AG04449 (cell line): ENCODE data around the gene PKNOX1.
"Not testable (repeated sequence)": the region's sequence is repeated elsewhere in the genome, so short reads cannot be mapped to it uniquely, and the experiment has no call there.

ENCODE experiments used
- CTCF ChIA-PET: fragments of 350-600 bp; formaldehyde crosslinking; extraction: SDS; loops from one replicate; lab custom pipeline; 2021; ENCODE audit warnings: antibody characterized with exemption; lab: Yijun Ruan, JAX
- POLR2A ChIA-PET: fragments of 400-600, 350-600 bp; formaldehyde crosslinking; extraction: SDS; loops from one replicate; lab custom pipeline; 2020; ENCODE audit warnings: antibody characterized with exemption, inconsistent platforms; lab: Yijun Ruan, JAX
- DNase-seq: peaks from one replicate; pipeline ENCODE4 v3.0.0-alpha.2; 2010; ENCODE audit warnings: low read depth, low spot score
- H3K4me3 ChIP-seq: 2 replicates; pipeline ENCODE4 v1.5.1; 2011; ENCODE audit warnings: low read depth, mild to moderate bottlenecking, control low read depth, low read length
- TF ChIP-seq, protein P1 (sequence below): IDR thresholded peaks from one replicate; pipeline ENCODE4 v1.5.1; 2011; ENCODE audit warnings: mild to moderate bottlenecking, moderate library complexity, low read length, control low read depth, inconsistent platforms; ENCODE audit not compliant: insufficient read depth; ENCODE audit errors: missing control alignments

Gene PKNOX1

DNA sequence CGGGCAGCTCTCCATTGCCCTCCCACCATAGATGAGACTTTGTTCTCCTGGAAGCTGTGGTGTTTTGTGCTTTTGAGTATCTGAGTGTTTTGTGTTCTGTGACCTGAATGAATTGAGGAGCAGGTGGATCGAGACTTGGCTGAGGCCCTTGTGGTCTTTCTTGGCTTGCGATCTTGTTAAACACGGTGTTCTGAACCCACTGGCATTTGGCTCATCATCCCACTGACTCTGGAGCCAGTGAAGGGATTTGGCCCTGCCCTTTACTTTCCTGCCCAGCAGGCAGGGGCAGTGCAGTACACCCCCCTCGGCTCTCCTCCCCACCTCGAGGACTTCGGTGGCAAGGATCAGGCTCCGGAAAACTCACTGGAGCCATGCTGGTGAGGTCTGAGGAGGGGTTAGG lies 30.6 kb downstream of the PKNOX1 start:
- TF ChIP-seq, protein P1, sequence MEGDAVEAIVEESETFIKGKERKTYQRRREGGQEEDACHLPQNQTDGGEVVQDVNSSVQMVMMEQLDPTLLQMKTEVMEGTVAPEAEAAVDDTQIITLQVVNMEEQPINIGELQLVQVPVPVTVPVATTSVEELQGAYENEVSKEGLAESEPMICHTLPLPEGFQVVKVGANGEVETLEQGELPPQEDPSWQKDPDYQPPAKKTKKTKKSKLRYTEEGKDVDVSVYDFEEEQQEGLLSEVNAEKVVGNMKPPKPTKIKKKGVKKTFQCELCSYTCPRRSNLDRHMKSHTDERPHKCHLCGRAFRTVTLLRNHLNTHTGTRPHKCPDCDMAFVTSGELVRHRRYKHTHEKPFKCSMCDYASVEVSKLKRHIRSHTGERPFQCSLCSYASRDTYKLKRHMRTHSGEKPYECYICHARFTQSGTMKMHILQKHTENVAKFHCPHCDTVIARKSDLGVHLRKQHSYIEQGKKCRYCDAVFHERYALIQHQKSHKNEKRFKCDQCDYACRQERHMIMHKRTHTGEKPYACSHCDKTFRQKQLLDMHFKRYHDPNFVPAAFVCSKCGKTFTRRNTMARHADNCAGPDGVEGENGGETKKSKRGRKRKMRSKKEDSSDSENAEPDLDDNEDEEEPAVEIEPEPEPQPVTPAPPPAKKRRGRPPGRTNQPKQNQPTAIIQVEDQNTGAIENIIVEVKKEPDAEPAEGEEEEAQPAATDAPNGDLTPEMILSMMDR, result no peak
- CTCF ChIA-PET, result no interaction called here
- no peak overlapping the region for H3K4me3 ChIP-seq
- no peak for DNase-seq
- POLR2A ChIA-PET, result interaction anchor here (0.5 kb wide), 1 partner anchor 124 kb away, joined by 3 read pairs; no protein-coding TSS in a partner anchor

DNA sequence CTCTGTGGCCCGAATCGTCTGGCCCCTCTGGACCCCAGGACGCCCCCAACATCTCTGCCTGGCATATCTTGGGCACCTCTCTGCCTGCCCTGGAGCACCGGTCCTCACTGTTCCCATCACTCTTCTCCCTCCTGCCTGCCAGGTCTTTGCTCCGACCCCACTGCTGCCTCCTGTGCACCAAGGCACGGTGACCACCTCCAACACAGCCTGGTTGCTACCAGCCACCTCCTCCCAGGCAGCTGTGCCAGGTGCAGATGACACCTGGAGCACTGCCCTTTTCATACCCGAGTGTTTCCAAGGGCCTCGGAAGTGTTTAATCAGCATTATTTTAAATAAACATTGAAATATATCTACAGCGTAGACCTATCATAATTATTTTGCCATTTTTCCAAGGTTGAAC lies 31.3 kb downstream of the PKNOX1 start:
- DNase-seq, result no peak
- H3K4me3 ChIP-seq, result no peak overlapping the region
- TF ChIP-seq, protein P1, result no peak
- ChIA-PET POLR2A (no interaction called here), CTCF (no interaction called here)

DNA sequence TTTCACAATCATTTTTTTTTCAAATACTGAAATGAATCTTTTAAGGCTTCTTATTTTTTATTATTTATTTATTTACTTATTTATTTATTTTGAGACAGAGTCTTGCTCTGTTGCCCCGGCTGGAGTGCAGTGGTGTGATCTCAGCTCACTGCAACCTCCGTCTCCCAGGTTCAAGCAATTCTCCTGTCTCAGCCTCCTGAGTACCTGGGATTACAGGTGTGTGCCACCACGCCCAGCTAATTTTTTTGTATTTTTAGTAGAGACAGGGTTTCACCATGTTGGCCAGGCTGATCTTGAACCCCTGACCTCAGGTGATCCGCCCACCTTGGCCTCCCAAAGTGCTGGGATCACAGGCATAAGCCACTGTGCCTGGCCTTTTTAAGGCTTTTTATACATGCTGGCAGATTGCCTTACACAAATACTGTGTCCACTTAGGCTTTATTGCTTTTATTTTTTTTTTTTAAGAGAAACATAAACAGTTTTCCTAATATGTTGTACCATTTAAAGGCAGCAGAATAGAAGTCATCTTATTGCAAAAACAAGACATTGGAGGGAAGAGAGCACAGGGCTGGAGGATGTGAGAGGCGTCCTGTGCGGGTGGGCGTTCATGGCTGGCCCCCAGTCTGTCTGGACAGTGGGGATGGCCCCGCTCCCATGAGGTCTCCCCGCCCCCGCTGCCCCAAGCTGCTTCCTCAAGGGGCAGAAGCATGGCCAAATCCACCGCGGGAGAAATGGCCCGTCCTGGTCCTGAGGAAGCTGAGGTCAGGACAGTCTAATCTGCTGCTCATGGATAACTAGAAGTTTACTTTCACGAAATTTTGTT lies 31.9 kb downstream of the PKNOX1 start:
- H3K4me3 ChIP-seq, DNase-seq, POLR2A ChIA-PET: not testable (repeated sequence)
- CTCF ChIA-PET, result interaction anchor here (1.0 kb wide), 1 partner anchor 25 kb away, joined by 3 read pairs; no protein-coding TSS in a partner anchor

DNA sequence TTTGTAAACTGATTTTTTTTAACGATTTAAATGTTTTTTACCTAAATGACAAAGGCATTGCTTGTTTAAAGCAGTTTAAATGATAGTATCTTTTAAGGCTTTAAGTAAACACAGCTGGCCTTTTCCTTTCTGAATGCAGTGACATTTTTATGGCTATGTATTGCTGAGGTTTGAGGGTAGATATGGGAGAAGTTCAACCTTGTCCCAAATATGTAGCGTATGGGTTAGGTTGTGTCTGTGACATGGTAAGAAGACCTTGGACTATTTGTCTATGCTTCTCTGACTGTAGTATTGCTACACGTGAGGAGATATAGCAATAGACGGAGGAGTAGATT lies 32.5 kb downstream of the PKNOX1 start:
- POLR2A ChIA-PET, result no interaction called here
- no peak for DNase-seq
- TF ChIP-seq, protein P1, result no peak
- CTCF ChIA-PET, result interaction anchor here (1.0 kb wide), 1 partner anchor 24 kb away, joined by 3 read pairs; no protein-coding TSS in a partner anchor
- no peak overlapping the region for H3K4me3 ChIP-seq

DNA sequence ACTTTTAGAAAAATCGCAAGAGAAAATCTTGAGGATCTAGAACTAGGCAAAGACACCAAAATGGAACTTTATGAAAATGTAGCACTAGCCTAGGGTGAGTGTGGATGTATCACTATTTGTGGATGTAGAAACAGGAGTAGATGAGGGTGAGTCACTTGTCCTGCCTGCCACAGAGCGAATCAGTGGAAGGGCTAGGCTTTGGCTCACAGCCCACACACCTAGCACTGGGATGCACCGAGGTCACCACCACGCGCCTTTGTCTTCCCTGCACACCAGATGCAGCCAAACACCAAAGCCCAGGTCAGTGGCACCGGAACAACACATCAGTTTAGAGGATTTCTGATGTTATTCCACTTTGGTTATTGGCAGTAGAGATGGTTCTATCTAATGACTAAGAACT lies 38.2 kb downstream of the PKNOX1 start:
- ChIA-PET POLR2A (no interaction called here), CTCF (no interaction called here)
- no peak overlapping the region for H3K4me3 ChIP-seq
- TF ChIP-seq, protein P1, result no peak
- DNase-seq, result no peak

DNA sequence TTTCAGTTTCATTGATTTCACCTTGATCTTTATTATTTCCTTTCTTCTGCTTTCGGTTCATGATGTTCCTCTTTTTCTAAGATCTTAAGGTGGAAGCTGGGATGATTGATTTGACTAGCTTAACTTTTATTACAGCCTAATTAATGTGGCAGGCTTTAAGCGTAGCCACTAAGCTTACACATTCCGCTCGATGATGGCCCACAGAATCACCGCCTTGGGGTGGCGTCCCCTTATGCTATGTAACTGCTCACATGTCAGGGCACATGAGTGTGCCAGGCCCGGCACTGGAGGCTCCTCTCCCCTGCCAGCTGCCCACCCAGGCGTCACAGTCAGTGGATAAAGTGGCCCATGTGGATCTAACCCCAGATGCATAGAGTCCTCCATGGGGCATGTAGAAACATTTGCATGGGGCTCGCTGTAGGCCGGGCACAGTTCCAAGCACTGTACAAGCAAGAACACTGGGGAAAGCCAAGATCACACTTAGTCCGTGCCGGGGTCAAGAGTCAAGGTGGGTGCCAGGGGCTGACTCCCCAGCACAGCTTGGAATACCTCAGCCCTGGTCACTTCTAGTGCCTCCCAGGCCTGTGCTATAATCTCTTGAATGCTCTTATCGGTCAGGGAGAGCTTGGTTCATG lies 41.7 kb downstream of the PKNOX1 start:
- TF ChIP-seq, protein P1, result no peak
- no peak overlapping the region for H3K4me3 ChIP-seq
- ChIA-PET POLR2A (no interaction called here), CTCF (no interaction called here)
- no peak for DNase-seq
